Muscle layer of colon (tissue), 2 donors: ENCODE measurements around the gene FAM174C.

Experiments used
- H3K27ac ChIP-seq: one replicate; pipeline ENCODE4 v1.7.0; 2013; ENCODE audit warnings: low read depth, mild to moderate bottlenecking, low read length, moderate library complexity
- H3K27me3 ChIP-seq, 2 donors: one replicate each; pipeline ENCODE4 v1.7.0; 2013; ENCODE audit warnings: low read length in 2 of 2, mild to moderate bottlenecking in 2 of 2; ENCODE audit not compliant: insufficient read depth in 2 of 2, control insufficient read depth in 1 of 2
- H3K36me3 ChIP-seq: one replicate; pipeline ENCODE4 v1.7.0; 2013; ENCODE audit warnings: mild to moderate bottlenecking, low read length; ENCODE audit not compliant: insufficient read depth
- H3K4me1 ChIP-seq: one replicate; pipeline ENCODE4 v1.7.0; 2013; ENCODE audit warnings: mild to moderate bottlenecking, low read length; ENCODE audit not compliant: insufficient read depth
- H3K4me3 ChIP-seq, 2 donors: one replicate each; pipeline ENCODE4 v1.7.0; 2013; ENCODE audit warnings: low read length in 2 of 2, low read depth in 1 of 2, mild to moderate bottlenecking in 1 of 2, moderate library complexity in 1 of 2
- H3K9ac ChIP-seq: one replicate; pipeline ENCODE4 v1.7.0; 2013; ENCODE audit warnings: low read length
- H3K9me3 ChIP-seq: one replicate; pipeline ENCODE4 v1.7.0; 2013; ENCODE audit warnings: mild to moderate bottlenecking, low read length
- donor health status: abdominal sarcoma.
- donor health status: Adenocarcinoma of cecum.

FAM174C gene

DNA sequence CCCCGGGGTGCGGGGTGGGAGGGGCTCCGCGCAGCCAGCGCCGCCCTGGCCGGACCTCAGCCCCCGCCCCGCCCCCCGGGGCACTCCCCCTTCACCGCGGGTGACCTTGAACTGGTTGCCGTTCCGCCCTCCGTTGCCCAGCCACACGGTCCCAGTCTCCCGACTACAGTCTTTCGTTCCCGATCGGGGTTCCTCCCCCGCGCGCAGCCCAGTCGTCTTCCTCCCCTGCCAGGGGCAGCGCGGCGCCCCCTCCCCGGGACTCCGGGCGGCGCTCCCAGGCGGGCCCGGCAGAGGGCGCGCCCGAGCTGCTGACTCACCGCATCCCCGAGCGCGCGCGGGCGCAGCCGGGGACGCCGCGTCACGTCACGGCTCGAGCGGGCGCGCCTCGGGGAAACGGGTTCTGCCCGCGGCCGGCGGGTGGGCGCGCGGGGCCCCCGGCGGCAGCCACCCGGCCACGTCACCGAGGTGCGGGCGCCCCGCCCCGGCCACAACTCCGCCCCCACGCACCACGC, 26.5 kb upstream of the FAM174C start:
- Histone ChIP-seq H3K9me3 (no peaks in the 10 kb centered on the region), H3K9ac (peak overlapping the region; percentile 39), H3K36me3 (peaks cover 1% of the 10 kb centered on the region), H3K4me3 (peak overlapping the region; percentile 61 to 63), H3K4me1 (peaks cover 40% of the 10 kb centered on the region), H3K27me3 (no peaks in the 10 kb centered on the region), H3K27ac (peak overlapping the region; percentile 99)

DNA sequence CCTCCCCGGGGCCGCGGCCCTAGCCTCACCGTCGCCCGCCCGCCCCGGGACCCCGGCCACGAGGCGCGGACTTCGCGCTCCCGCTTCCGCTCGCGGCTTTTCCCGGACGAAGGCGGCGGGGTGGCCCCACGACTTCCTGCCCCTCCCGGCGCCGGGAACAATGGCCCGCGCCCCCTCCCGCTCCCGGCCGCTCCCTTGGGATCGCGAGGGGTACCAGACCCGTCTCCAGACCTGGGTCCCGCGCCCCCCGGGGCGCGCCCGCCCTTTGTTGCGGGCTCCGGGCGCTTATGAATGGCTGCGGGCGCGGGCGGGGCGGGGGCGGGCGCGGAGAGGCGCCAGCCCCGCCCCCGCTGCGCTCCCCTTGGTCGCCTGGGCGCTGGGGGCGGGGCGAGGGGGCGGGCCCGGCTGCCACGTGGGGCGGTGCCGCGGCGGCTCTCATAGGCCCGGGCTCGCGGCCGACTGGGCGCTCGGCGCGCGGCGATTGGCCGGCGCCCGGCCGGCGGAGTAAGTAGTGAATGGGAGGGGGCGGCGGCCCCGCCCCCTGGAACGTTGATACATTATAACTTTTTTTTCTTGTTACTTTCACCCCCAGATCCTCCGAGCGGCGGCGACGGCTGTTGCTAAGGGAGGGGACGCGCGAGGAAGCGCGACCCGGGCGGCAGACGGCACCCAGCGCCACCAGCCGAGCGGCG, 25.9 kb upstream of the FAM174C start:
- Histone ChIP-seq H3K4me1 (peaks cover 40% of the 10 kb centered on the region), H3K36me3 (peaks cover 4% of the 10 kb centered on the region), H3K27ac (peak overlapping the region; percentile 88), H3K9me3 (no peaks in the 10 kb centered on the region), H3K4me3 (peak overlapping the region; percentile 53 to 64), H3K27me3 (no peaks in the 10 kb centered on the region), H3K9ac (no peak overlapping the region)

DNA sequence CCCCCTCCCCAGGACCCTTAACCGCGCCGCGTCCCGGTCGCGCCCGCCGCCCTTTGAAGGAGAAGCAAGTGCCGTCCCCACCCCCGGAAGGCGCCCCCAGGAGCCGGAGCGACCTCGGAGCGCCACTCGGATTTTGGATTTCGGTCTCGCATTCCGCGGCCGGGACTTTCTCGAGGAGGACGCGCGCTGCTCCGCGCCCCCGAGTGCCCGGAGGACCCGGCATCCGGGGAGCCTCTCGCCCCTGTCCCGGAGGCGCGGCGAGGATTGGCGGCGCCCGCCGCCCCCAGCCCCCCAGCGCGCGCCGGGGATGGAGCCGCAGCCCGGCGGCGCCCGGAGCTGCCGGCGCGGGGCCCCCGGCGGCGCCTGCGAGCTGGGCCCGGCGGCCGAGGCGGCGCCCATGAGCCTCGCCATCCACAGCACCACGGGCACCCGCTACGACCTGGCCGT, 25.3 kb upstream of the FAM174C start:
- Histone ChIP-seq H3K36me3 (peaks cover 9% of the 10 kb centered on the region), H3K9me3 (no peaks in the 10 kb centered on the region), H3K27me3 (no peaks in the 10 kb centered on the region), H3K4me3 (peak overlapping the region; percentile 53 to 64), H3K27ac (peak overlapping the region; percentile 79), H3K9ac (no peak overlapping the region), H3K4me1 (peaks cover 40% of the 10 kb centered on the region)

DNA sequence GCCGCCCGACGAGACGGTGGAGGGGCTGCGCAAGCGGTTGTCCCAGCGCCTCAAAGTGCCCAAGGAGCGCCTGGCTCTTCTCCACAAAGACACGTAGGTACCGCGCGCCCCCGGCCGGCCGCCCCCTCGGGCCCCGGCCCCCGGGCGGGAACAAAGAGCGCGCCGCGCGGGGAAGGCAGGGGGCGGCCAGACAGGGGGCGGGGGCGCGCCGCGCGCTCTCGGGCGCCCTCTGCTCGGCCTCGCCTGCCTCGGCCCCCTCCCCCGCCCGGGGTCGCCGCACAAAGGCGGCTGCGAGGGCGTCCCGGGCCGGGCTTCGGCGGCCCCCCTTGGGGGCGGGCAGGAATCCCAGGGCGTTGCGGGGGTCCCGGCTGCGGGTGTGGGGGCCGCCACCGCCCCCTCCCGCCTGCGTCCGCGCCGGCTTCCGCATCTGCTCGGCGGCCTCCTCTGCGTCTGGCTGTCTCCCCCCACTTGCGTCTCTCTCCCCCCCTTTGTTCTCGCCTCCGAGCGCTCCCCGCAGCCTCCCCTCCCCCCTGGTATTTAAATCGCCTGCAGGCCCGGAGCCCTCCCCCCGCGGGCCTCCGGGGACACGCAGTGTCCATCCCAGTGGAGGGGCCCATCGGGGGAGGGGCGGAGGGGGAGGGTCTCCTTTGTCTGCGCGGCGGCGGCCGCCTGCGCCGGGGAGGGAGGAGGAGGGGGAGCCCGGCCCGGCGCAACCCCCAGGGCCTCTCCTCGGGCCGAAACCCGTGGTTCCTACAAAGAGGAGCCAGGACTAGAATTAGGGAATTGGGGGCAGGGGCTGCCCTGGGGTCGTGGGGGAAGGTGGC, 24.7 kb upstream of the FAM174C start:
- Histone ChIP-seq H3K9me3 (no peaks in the 10 kb centered on the region), H3K4me1 (peaks cover 34% of the 10 kb centered on the region), H3K27me3 (no peaks in the 10 kb centered on the region), H3K27ac (peak overlapping the region; percentile 100), H3K9ac (peak overlapping the region; percentile 78), H3K4me3 (peak overlapping the region; percentile 43 to 75), H3K36me3 (peaks cover 16% of the 10 kb centered on the region)

DNA sequence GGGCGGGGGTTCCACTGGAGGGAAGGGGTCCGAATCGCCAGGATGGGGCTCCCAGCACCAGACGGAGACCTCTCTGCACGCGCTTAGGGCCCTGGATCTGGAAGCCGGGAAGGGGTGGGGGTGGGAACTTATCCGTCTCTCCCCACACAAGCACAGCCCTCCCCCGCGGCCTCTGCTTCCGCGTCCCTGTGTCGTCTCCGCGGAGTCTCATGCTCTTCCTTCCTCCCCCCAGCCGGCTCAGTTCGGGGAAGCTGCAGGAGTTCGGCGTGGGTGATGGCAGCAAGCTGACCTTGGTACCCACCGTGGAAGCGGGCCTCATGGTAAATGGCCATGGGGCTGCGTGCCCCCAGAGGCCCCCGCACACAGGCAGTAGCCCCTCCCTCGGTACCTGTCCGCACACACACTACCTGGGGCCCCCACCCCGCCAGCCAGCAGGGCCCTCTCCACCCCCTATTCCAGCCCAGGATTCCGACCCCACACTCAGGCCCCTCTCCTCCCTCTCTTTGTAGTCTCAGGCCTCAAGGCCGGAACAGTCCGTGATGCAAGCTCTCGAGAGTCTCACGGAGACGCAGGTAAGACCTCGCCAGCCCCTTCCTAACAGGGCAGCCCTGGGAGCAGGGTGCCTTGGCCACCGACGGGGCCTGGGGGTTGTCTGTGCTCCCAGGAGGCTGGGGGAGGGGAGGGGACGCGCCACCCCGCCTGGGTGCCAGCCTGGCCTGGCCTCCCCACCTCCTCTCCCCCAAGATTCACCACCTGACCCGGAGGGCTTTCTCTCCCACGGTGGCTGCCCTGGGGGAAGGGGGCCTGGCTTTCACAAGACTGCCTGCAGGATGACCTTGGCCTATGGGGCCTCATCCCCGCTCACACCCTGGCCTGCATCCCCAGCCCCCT, 23.8 kb upstream of the FAM174C start:
- Histone ChIP-seq H3K36me3 (peaks cover 21% of the 10 kb centered on the region), H3K9ac (peak overlapping the region; percentile 78), H3K27me3 (no peaks in the 10 kb centered on the region), H3K4me3 (peak overlapping the region; percentile 43 to 75), H3K4me1 (peaks cover 26% of the 10 kb centered on the region), H3K9me3 (no peaks in the 10 kb centered on the region), H3K27ac (peak overlapping the region; percentile 100)

DNA sequence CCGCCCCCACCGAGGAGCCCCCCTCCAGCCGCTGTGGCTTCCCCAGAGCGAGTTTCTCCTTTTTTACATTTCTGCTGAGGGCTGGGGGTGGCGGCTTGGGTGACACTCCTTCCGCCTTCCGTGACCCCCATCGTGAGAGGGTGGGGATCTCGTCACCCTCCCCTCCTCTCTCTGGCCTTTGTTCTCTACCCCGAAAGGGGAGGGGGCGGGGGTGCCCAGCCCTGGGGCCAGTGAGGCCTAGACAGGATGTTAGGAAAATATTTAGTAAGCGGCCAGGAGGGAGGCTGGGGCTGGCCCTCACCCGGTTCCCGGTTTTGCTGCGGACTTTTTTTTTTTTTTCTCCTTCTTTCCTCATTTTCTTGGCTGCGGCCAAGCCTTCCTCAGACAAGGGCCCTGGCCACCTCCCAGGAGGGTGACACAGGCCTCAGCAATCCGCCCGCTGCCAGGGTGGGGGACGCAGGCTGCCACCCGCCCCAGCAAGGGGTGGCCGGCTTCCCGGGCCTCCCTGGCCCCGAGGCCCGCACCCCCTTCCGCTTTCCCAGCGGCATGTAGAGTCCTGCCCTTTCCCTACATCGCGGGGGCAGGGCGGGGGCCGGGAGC, 23.0 kb upstream of the FAM174C start:
- H3K9ac ChIP-seq, result peak overlapping the region; percentile 78
- no peaks in the 10 kb centered on the region for H3K27me3 ChIP-seq
- peak overlapping the region; percentile 43 to 75 for H3K4me3 ChIP-seq
- H3K9me3 ChIP-seq, result no peaks in the 10 kb centered on the region
- peaks cover 27% of the 10 kb centered on the region for H3K36me3 ChIP-seq
- peaks cover 25% of the 10 kb centered on the region for H3K4me1 ChIP-seq
- peak overlapping the region; percentile 100 for H3K27ac ChIP-seq

DNA sequence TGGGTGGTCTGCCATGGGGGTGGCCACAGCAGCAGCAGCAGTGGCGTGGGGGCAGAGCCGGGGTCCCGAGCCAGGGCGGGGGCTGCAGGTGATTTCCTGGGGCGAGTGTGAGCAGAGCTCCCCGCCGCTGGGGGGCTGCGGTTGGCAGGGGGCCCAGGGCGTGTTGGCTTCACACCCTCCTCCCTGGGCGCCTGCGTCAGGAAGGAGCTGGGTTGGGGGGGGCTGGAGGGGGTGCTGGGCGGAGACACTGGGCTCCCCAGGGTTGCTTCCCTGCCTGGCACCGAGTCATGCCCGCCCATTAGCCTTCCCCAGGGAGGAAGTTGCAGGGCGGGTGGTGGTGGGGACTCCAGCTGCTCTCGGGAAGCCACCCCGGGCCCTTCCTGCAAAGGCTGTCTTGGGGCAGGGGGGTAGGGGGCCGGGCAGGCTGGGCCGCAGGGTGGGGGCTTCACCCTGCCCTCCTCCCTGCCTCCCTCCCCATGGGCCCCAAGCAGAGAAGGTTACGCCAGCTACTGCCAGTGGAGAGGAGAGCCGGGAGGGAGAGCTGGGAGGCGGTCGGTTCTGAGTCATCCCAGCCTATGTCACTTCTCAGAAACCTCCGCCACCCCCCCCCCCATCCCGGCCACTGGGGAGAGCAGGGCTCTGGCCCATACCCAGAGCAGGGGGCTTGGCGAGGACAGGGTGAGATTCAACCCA, 22.4 kb upstream of the FAM174C start:
- peaks cover 20% of the 10 kb centered on the region for H3K4me1 ChIP-seq
- H3K9ac ChIP-seq, result peak overlapping the region; percentile 80
- H3K9me3 ChIP-seq, result no peaks in the 10 kb centered on the region
- H3K4me3 ChIP-seq, result peak overlapping the region; percentile 43 to 75
- no peaks in the 10 kb centered on the region for H3K27me3 ChIP-seq
- peaks cover 34% of the 10 kb centered on the region for H3K36me3 ChIP-seq
- H3K27ac ChIP-seq, result peak overlapping the region; percentile 100

DNA sequence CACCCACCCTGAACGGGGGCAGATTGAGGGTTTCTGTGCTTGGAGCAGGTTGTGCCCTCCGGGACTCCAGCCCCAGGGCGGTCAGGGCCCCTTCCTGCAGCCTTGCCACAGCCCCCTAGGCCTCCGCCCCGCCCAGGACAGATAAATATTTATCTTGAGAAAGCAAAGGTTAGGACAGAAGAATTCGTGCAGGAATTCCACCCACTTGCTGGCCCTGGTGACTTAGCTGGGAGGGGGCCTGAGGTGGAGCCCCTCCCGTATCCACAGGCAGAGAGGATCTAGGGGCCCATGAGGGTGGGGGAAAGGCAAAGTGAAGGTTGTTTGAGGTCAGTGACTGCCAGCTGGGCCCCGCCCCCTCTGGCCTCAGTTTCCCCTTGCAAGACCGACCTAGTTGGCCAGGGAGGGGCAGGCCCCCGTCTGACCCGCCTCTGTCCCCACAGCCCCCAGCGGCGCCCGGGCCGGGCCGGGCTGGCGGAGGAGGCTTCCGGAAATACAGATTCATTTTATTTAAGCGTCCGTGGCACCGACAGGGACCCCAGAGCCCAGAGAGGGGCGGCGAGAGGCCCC, 21.7 kb upstream of the FAM174C start:
- Histone ChIP-seq H3K27me3 (no peaks in the 10 kb centered on the region), H3K9me3 (no peaks in the 10 kb centered on the region), H3K36me3 (peaks cover 39% of the 10 kb centered on the region), H3K9ac (peak overlapping the region; percentile 80), H3K4me1 (peaks cover 23% of the 10 kb centered on the region), H3K4me3 (peak overlapping the region; percentile 20 to 66), H3K27ac (peak overlapping the region; percentile 100)

DNA sequence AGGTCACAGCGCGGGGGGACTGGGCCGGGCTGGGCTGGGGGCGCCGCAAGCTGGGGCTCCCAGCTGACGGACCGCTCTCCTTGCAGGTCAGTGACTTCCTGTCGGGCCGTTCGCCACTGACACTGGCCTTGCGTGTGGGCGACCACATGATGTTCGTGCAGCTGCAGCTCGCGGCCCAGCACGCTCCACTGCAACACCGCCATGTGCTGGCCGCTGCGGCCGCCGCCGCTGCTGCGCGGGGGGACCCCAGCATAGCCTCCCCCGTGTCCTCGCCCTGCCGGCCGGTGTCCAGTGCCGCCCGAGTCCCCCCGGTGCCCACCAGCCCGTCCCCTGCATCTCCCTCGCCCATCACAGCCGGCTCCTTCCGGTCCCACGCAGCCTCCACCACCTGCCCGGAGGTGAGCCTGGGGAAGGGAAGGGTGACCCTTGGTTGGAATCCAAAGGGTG, 21.2 kb upstream of the FAM174C start:
- Histone ChIP-seq H3K36me3 (peaks cover 39% of the 10 kb centered on the region), H3K27me3 (no peaks in the 10 kb centered on the region), H3K27ac (peak overlapping the region; percentile 100), H3K4me1 (peaks cover 23% of the 10 kb centered on the region), H3K4me3 (peak overlapping the region in 1 of 2 donors; percentile 66), H3K9me3 (no peaks in the 10 kb centered on the region), H3K9ac (peak overlapping the region; percentile 80)
